Measurements from ENCODE around the gene TRIM17. TPM values are rescaled to one million over a fixed set of nuclear protein-coding genes. Genes with fewer than 3 reads are reported as not detected.

TRIM17 gene
- polyA plus RNA-seq, 1 donor (not counting 4 experiments of a cell fraction or from before 2014, with no cell fraction given) = 0.24 TPM

- H3K36me3 ChIP-seq (ENCODE audit: control insufficient read depth in 2 of 2, extremely low read depth in 1 of 2, insufficient read depth in 2 of 2, low read length in 2 of 2) = no peaks in the 10 kb centered on the region
- H3K79me2 ChIP-seq (ENCODE audit: control insufficient read depth, insufficient read depth, low read length) = no peaks in the 10 kb centered on the region
- TF ChIP-seq EZH2 (IDR thresholded peaks at IDR 0.05; ENCODE audit: low read length) (no peak), CTCF (optimal IDR thresholded peaks at IDR 0.05 in 1 of 3, IDR thresholded peaks at IDR 0.05 in 1 of 3, conservative IDR thresholded peaks at IDR 0.05 in 1 of 3; ENCODE audit: extremely low read depth in 1 of 3, insufficient read depth in 2 of 3, low read length in 3 of 3) (no peak)
- H3K27ac ChIP-seq (ENCODE audit: control insufficient read depth, insufficient read depth, low read length) = no peak overlapping the region
- DNase-seq (ENCODE audit: low read depth, low spot score) = no peak
- no peak overlapping the region for H3K4me3 ChIP-seq (ENCODE audit: control insufficient read depth in 2 of 3, extremely low read depth in 1 of 3, insufficient read depth in 2 of 3, low read depth in 1 of 3, low read length in 3 of 3)
- no peaks in the 10 kb centered on the region for H4K20me1 ChIP-seq (ENCODE audit: control insufficient read depth, extremely low read depth, insufficient read depth, low read length)
- H3K4me2 ChIP-seq (ENCODE audit: control insufficient read depth, extremely low read depth, insufficient read depth, low read depth, low read length) = no peak overlapping the region
- no peaks in the 10 kb centered on the region for H3K9me3 ChIP-seq (ENCODE audit: control insufficient read depth, low read depth, low read length)
- H2AFZ ChIP-seq (ENCODE audit: control insufficient read depth, low read length) = no peak overlapping the region
- FAIRE-seq = no peak
- H3K27me3 ChIP-seq (ENCODE audit: control insufficient read depth, extremely low read depth, insufficient read depth, low read length) = peaks cover 56% of the 10 kb centered on the region
- peaks cover 7% of the 10 kb centered on the region for H3K4me1 ChIP-seq (ENCODE audit: control insufficient read depth, extremely low read depth, insufficient read depth, low read length)
- no peak overlapping the region for H3K9ac ChIP-seq (ENCODE audit: control insufficient read depth, extremely low read depth, insufficient read depth, low read length)
- no peaks in the 10 kb centered on the region for H3K9me1 ChIP-seq (ENCODE audit: control insufficient read depth, extremely low read depth, insufficient read depth, low read length)
- dilution Hi-C loops (cut with MboI; ENCODE audit: extremely low pct_ligation_motif_present, low sequenced_read_pairs) = no loop called here
Observed at GRCh38 chr1:228443395-228443794, 26.7 kb upstream of the TRIM17 start.

- Histone ChIP-seq H3K4me3 (ENCODE audit: control insufficient read depth in 2 of 3, extremely low read depth in 1 of 3, insufficient read depth in 2 of 3, low read depth in 1 of 3, low read length in 3 of 3) (no peak overlapping the region), H4K20me1 (ENCODE audit: control insufficient read depth, extremely low read depth, insufficient read depth, low read length) (no peaks in the 10 kb centered on the region), H3K4me2 (ENCODE audit: control insufficient read depth, extremely low read depth, insufficient read depth, low read depth, low read length) (no peak overlapping the region), H3K27me3 (ENCODE audit: control insufficient read depth, extremely low read depth, insufficient read depth, low read length) (peaks cover 48% of the 10 kb centered on the region), H3K4me1 (ENCODE audit: control insufficient read depth, extremely low read depth, insufficient read depth, low read length) (peaks cover 6% of the 10 kb centered on the region), H2AFZ (ENCODE audit: control insufficient read depth, low read length) (no peak overlapping the region), H3K9me1 (ENCODE audit: control insufficient read depth, extremely low read depth, insufficient read depth, low read length) (no peaks in the 10 kb centered on the region), H3K27ac (ENCODE audit: control insufficient read depth, insufficient read depth, low read length) (no peak overlapping the region), H3K79me2 (ENCODE audit: control insufficient read depth, insufficient read depth, low read length) (no peaks in the 10 kb centered on the region), H3K9me3 (ENCODE audit: control insufficient read depth, low read depth, low read length) (no peaks in the 10 kb centered on the region), H3K36me3 (ENCODE audit: control insufficient read depth in 2 of 2, extremely low read depth in 1 of 2, insufficient read depth in 2 of 2, low read length in 2 of 2) (no peaks in the 10 kb centered on the region), H3K9ac (ENCODE audit: control insufficient read depth, extremely low read depth, insufficient read depth, low read length) (no peak overlapping the region)
- dilution Hi-C loops (cut with MboI; ENCODE audit: extremely low pct_ligation_motif_present, low sequenced_read_pairs) = no loop called here
- FAIRE-seq (no peak), DNase-seq (ENCODE audit: low read depth, low spot score) (no peak)
- TF ChIP-seq CTCF (optimal IDR thresholded peaks at IDR 0.05 in 1 of 3, IDR thresholded peaks at IDR 0.05 in 1 of 3, conservative IDR thresholded peaks at IDR 0.05 in 1 of 3; ENCODE audit: extremely low read depth in 1 of 3, insufficient read depth in 2 of 3, low read length in 3 of 3) (no peak), EZH2 (IDR thresholded peaks at IDR 0.05; ENCODE audit: low read length) (no peak)
Observed at GRCh38 chr1:228440761-228441500, 24.3 kb upstream of the TRIM17 start.
